Thymus (tissue), 11 donors: Measurements from ENCODE around the gene SP2. TPM values are rescaled to one million over a fixed set of nuclear protein-coding genes. Genes with fewer than 3 reads are reported as not detected.

Experiments
- DNase-seq, 9 donors: peaks; one replicate each; pipeline ENCODE4 v3.0.0-alpha.2; 2013; ENCODE audit warnings: low spot score in 9 of 9, low read depth in 6 of 9, missing footprints in 1 of 9
- H3K27ac ChIP-seq, 2 donors: one replicate each; pipeline ENCODE4 v1.5.1; 2013; ENCODE audit warnings: control low read depth in 1 of 2, low read depth in 1 of 2, low read length in 1 of 2, mild to moderate bottlenecking in 1 of 2, moderate library complexity in 1 of 2
- H3K27me3 ChIP-seq, 2 donors: one replicate each; pipeline ENCODE4 v1.5.1; 2013; ENCODE audit warnings: low read length in 1 of 2; ENCODE audit not compliant: control insufficient read depth in 2 of 2, insufficient read depth in 1 of 2
- H3K36me3 ChIP-seq, 2 donors: one replicate each; pipeline ENCODE4 v1.5.1; 2013; ENCODE audit warnings: low read length in 1 of 2, mild to moderate bottlenecking in 1 of 2, moderate library complexity in 1 of 2; ENCODE audit not compliant: control insufficient read depth in 2 of 2, insufficient read depth in 2 of 2
- H3K4me1 ChIP-seq, 2 donors: one replicate each; pipeline ENCODE4 v1.5.1; 2013; ENCODE audit warnings: low read length in 2 of 2; ENCODE audit not compliant: control insufficient read depth in 2 of 2, insufficient read depth in 2 of 2
- H3K4me3 ChIP-seq, 2 donors: one replicate each; pipeline ENCODE4 v1.5.1; 2013; ENCODE audit warnings: low read length in 2 of 2, control low read depth in 1 of 2, mild to moderate bottlenecking in 1 of 2
- H3K9me3 ChIP-seq, 2 donors: one replicate each; pipeline ENCODE4 v1.5.1; 2013; ENCODE audit warnings: low read length in 1 of 2, mild to moderate bottlenecking in 1 of 2; ENCODE audit not compliant: control insufficient read depth in 2 of 2, insufficient read depth in 1 of 2
- WGBS: extraction: QIAGEN DNeasy Blood & Tissue Kit; methylation state at CpG from one replicate; pipeline ENCODE4 v1.1.7; 2013; 5-methylcytosine and 5-hydroxymethylcytosine counted together
- polyA plus RNA-seq: library from polyadenylated mRNA; stranded (reverse); fragments of 200-250 nt; gene quantifications from one replicate; pipeline ENCODE4 v1.2.3, GENCODE V29; 2013
- total RNA-seq: library from RNA; stranded (reverse); fragments of 120-200 nt; gene quantifications from one replicate; pipeline ENCODE4 v1.2.4, GENCODE V29; 2013
- donor health status: healthy.

The SP2 gene
- total and polyA plus RNA-seq, 2 donors = 1.3 to 10.6 TPM

GRCh38 chr17:47957591-47958490, 61.8 kb downstream of the SP2 start, which contains the start of gene PRR15L:
Gene PRR15L (minus strand): TSS chr17:47957883. CDS start chr17:47953234, 4,649 bp downstream.
- H3K36me3 ChIP-seq = peaks cover 0 to 3% of the 10 kb centered on the region in 2 donors
- peak within 1 kb of the TSS in 1 of 2 donors; percentile 15 for H3K27ac ChIP-seq
- peaks cover 10 to 43% of the 10 kb centered on the region in 2 donors for H3K4me1 ChIP-seq
- WGBS = 76% methylated on average over 16 of the region's 16 CpGs
- no peak for DNase-seq
- no peaks in the 10 kb centered on the region for H3K27me3 ChIP-seq
- H3K4me3 ChIP-seq = no peak within 1 kb of the TSS
- H3K9me3 ChIP-seq = no peaks in the 10 kb centered on the region

- 91% methylated on average over 8 of the region's 8 CpGs for WGBS
- DNase-seq = no peak
- Histone ChIP-seq H3K4me3 (no peak overlapping the region), H3K27me3 (no peaks in the 10 kb centered on the region), H3K36me3 (no peaks in the 10 kb centered on the region), H3K27ac (no peak overlapping the region), H3K4me1 (peaks cover 10 to 43% of the 10 kb centered on the region in 2 donors), H3K9me3 (no peaks in the 10 kb centered on the region)
Measured at GRCh38 chr17:47959825-47960655, 64.0 kb downstream of the SP2 start.

- Histone ChIP-seq H3K4me1 (peaks cover 6 to 31% of the 10 kb centered on the region in 2 donors), H3K9me3 (no peaks in the 10 kb centered on the region), H3K4me3 (no peak overlapping the region), H3K27me3 (no peaks in the 10 kb centered on the region), H3K27ac (no peak overlapping the region), H3K36me3 (no peaks in the 10 kb centered on the region)
- 93% methylated on average over 6 of the region's 6 CpGs for WGBS
- DNase-seq = no peak
Measured at GRCh38 chr17:47961406-47961805, 65.4 kb downstream of the SP2 start.

GRCh38 chr17:47962901-47963300, 66.9 kb downstream of the SP2 start:
- H3K36me3 ChIP-seq = no peaks in the 10 kb centered on the region
- WGBS = 98% methylated on average over 3 of the region's 3 CpGs
- no peaks in the 10 kb centered on the region for H3K9me3 ChIP-seq
- no peaks in the 10 kb centered on the region for H3K27me3 ChIP-seq
- no peak overlapping the region for H3K4me3 ChIP-seq
- H3K27ac ChIP-seq = no peak overlapping the region
- peaks cover 3 to 16% of the 10 kb centered on the region in 2 donors for H3K4me1 ChIP-seq
- no peak for DNase-seq

GRCh38 chr17:47964856-47965255, 68.8 kb downstream of the SP2 start:
- no peak for DNase-seq
- no peak overlapping the region for H3K27ac ChIP-seq
- H3K4me1 ChIP-seq = peaks cover 0 to under 1% of the 10 kb centered on the region in 2 donors
- no peaks in the 10 kb centered on the region for H3K27me3 ChIP-seq
- H3K4me3 ChIP-seq = no peak overlapping the region
- no peaks in the 10 kb centered on the region for H3K9me3 ChIP-seq
- 98% methylated on average over 5 of the region's 5 CpGs for WGBS
- H3K36me3 ChIP-seq = no peaks in the 10 kb centered on the region

- 87% methylated on average over 1 of the region's 1 CpG for WGBS
Measured at GRCh38 chr17:47966079-47966519, 70.1 kb downstream of the SP2 start.

GRCh38 chr17:47967607-47968252, 71.7 kb downstream of the SP2 start:
- 72% methylated on average over 5 of the region's 5 CpGs for WGBS

More at GRCh38 chr17:47966079-47966519, 70.1 kb downstream of the SP2 start:
- no peaks in the 10 kb centered on the region for H3K9me3 ChIP-seq
- H3K4me3 ChIP-seq = no peak overlapping the region
- no peaks in the 10 kb centered on the region for H3K27me3 ChIP-seq
- H3K27ac ChIP-seq = no peak overlapping the region
- DNase-seq = no peak
- peaks cover 4 to 9% of the 10 kb centered on the region in 2 donors for H3K4me1 ChIP-seq
- H3K36me3 ChIP-seq = no peaks in the 10 kb centered on the region

GRCh38 chr17:47968836-47969235, 72.8 kb downstream of the SP2 start:
- no peak overlapping the region for H3K27ac ChIP-seq
- H3K27me3 ChIP-seq = no peaks in the 10 kb centered on the region
- no peak for DNase-seq
- no peak overlapping the region for H3K4me3 ChIP-seq
- H3K36me3 ChIP-seq = peaks cover 4 to 5% of the 10 kb centered on the region in 2 donors
- H3K9me3 ChIP-seq = no peaks in the 10 kb centered on the region
- WGBS = 98% methylated on average over 5 of the region's 5 CpGs
- peaks cover 13 to 29% of the 10 kb centered on the region in 2 donors for H3K4me1 ChIP-seq

More at GRCh38 chr17:47967607-47968252, 71.7 kb downstream of the SP2 start:
- Histone ChIP-seq H3K36me3 (no peaks in the 10 kb centered on the region), H3K27me3 (no peaks in the 10 kb centered on the region), H3K4me1 (peaks cover 11 to 20% of the 10 kb centered on the region in 2 donors), H3K9me3 (no peaks in the 10 kb centered on the region), H3K27ac (no peak overlapping the region), H3K4me3 (no peak overlapping the region)
- DNase-seq = no peak
